HG02938 (cell line): ENCODE measurements around the gene LEF1.

Experiments used
- ATAC-seq: cut with Tn5 transposase; IDR thresholded peaks from one replicate; pipeline ENCODE4 v1.9.1; 2021; ENCODE audit warnings: mild to moderate bottlenecking, moderate library complexity; ENCODE audit not compliant: unreplicated experiment

The LEF1 gene

GRCh38 chr4:108152980-108153379, 15.8 kb downstream of the LEF1 start:
- ATAC-seq, result no peak

GRCh38 chr4:108149588-108150380, 18.9 kb downstream of the LEF1 start:
- no peak for ATAC-seq

GRCh38 chr4:108148316-108148715, 20.4 kb downstream of the LEF1 start:
- no peak for ATAC-seq

GRCh38 chr4:108146819-108147218, 21.9 kb downstream of the LEF1 start:
- no peak for ATAC-seq

GRCh38 chr4:108146336-108146735, 22.4 kb downstream of the LEF1 start:
- no peak for ATAC-seq

GRCh38 chr4:108144451-108144850, 24.3 kb downstream of the LEF1 start:
- no peak for ATAC-seq

- no peak for ATAC-seq
These were observed 25.2 kb downstream of the LEF1 start for GRCh38 chr4:108143515-108143914.

GRCh38 chr4:108142870-108143269, 25.9 kb downstream of the LEF1 start:
- ATAC-seq, result no peak

GRCh38 chr4:108141213-108141950, 27.4 kb downstream of the LEF1 start:
- no peak for ATAC-seq

- ATAC-seq, result no peak
These were observed 28.4 kb downstream of the LEF1 start for GRCh38 chr4:108140328-108140727.

- ATAC-seq, result peak; percentile 59
These were observed 29.6 kb downstream of the LEF1 start for GRCh38 chr4:108139089-108139488.

- ATAC-seq, result no peak
These were observed 33.1 kb downstream of the LEF1 start for GRCh38 chr4:108135549-108136209.

GRCh38 chr4:108130955-108131354, 37.8 kb downstream of the LEF1 start:
- ATAC-seq, result no peak

GRCh38 chr4:108129196-108129595, 39.5 kb downstream of the LEF1 start:
- ATAC-seq, result no peak

GRCh38 chr4:108126806-108127205, 41.9 kb downstream of the LEF1 start:
- ATAC-seq, result no peak

- no peak for ATAC-seq
These were observed 47.9 kb downstream of the LEF1 start for GRCh38 chr4:108120789-108121188.

GRCh38 chr4:108119199-108119800, 49.4 kb downstream of the LEF1 start:
- no peak for ATAC-seq

GRCh38 chr4:108118505-108118904, 50.2 kb downstream of the LEF1 start:
- peak; percentile 92 for ATAC-seq

GRCh38 chr4:108117418-108118182, 51.1 kb downstream of the LEF1 start:
- no peak for ATAC-seq

GRCh38 chr4:108116423-108117168, 52.1 kb downstream of the LEF1 start:
- no peak for ATAC-seq
